HUES48 (cell line): ENCODE data around the gene FOXC1.

Experiments used
- H3K27ac ChIP-seq: one replicate; pipeline ENCODE4 v1.7.0; 2013; ENCODE audit warnings: low read depth, low read length, inconsistent platforms
- H3K27me3 ChIP-seq: 2 replicates; pipeline ENCODE4 v1.6.1; 2013; ENCODE audit warnings: mild to moderate bottlenecking, low read length; ENCODE audit not compliant: control insufficient read depth, insufficient read depth
- H3K36me3 ChIP-seq: 2 replicates; pipeline ENCODE4 v1.6.1; 2013; ENCODE audit warnings: low read length; ENCODE audit not compliant: control insufficient read depth, insufficient read depth
- H3K4me1 ChIP-seq: 2 replicates; pipeline ENCODE4 v1.6.1; 2013; ENCODE audit warnings: mild to moderate bottlenecking, low read length; ENCODE audit not compliant: control insufficient read depth, insufficient read depth
- H3K4me3 ChIP-seq: 2 replicates; pipeline ENCODE4 v1.5.1; 2013; ENCODE audit warnings: mild to moderate bottlenecking, low read depth, low read length
- H3K9ac ChIP-seq: 2 replicates; pipeline ENCODE4 v1.6.1; 2013; ENCODE audit warnings: mild to moderate bottlenecking, low read depth, low read length, moderate library complexity
- H3K9me3 ChIP-seq: 2 replicates; pipeline ENCODE4 v1.6.1; 2013; ENCODE audit warnings: low read length; ENCODE audit not compliant: control insufficient read depth, insufficient read depth

FOXC1 gene

DNA sequence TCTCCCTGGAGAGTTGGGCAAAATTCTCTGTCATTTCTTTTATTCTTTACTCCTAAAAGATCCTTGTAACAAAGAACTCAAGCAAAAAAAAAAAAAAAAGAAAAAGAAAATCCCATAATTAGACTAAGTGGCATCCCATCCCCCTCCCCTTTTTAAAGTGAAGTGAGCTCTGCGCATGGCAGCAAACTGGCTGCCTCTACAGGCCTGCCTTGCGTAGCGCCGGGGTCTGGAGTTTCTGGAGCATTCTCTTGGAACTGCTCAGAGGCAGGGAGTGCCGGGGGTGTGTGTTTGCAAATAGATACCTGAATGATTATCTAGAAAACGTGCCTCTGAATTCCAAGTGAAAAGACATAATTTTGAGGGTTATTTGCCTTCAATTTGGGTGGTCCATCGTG is 48.1 kb downstream of the FOXC1 start:
- Histone ChIP-seq H3K9me3 (no peaks in the 10 kb centered on the region), H3K36me3 (no peaks in the 10 kb centered on the region), H3K9ac (no peak overlapping the region), H3K4me3 (no peak overlapping the region), H3K27ac (no peak overlapping the region), H3K4me1 (no peaks in the 10 kb centered on the region), H3K27me3 (no peaks in the 10 kb centered on the region)

DNA sequence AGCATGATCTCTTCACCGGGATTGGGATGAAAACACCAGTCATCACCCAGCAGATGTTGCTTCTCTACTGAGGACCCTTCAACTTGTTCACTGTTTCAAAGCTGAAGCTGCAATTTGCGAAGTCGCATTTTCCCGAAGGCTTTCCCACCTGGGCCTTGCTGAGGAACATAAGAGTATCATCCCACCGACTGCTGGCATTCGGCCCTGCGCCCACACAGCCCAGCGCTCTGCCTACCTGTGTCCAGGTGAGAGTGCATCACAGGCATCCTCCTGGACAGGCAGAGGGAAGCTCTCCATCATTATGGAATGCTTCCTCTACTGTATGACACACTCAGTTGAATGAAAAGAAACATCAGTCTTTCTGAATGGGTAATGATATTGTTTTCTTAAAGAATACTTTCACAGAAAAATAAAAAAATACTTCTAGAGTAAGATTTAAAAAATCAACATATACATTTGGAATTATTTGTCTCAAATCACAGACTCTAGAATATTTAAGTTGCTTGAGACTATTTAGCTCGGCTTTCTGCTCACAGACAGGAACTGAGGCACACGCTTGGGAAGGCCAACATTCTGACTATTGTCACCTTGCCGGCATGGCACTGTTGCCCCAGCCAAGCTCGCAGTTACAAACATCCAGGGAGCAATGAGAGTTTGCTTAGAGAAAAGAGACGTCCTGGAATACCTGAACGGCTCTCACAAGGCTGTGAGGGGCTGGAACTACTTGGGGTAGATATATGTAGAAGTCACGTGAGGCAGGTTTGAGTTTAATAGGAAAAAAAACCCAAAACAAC is 48.7 kb downstream of the FOXC1 start:
- Histone ChIP-seq H3K36me3 (no peaks in the 10 kb centered on the region), H3K9me3 (no peaks in the 10 kb centered on the region), H3K4me3 (no peak overlapping the region), H3K27me3 (no peaks in the 10 kb centered on the region), H3K9ac (no peak overlapping the region), H3K4me1 (no peaks in the 10 kb centered on the region), H3K27ac (no peak overlapping the region)

DNA sequence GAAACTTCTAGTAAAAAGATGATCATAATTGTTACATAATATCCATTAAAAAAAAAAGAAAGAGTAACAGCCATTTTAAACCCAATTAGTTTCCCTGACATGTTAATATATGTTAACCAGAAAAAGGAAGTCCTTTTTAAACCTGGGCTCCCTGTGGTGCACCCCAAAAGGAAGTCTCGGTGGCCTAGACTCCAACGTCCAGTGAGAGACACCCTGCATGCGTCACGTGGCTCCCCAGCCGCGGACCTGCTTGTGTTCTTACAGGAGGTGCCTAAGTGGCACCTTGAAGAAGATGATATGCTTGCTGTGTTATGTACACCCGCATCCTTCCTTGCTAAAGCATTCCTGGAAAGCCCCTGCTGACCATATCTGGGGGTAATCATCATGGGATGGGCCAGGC is 50.1 kb downstream of the FOXC1 start:
- no peak overlapping the region for H3K27ac ChIP-seq
- H3K4me3 ChIP-seq: no peak overlapping the region
- no peaks in the 10 kb centered on the region for H3K9me3 ChIP-seq
- H3K36me3 ChIP-seq: no peaks in the 10 kb centered on the region
- no peaks in the 10 kb centered on the region for H3K27me3 ChIP-seq
- H3K4me1 ChIP-seq: no peaks in the 10 kb centered on the region
- H3K9ac ChIP-seq: no peak overlapping the region

- no peak overlapping the region for H3K27ac ChIP-seq
- H3K36me3 ChIP-seq: no peaks in the 10 kb centered on the region
- no peak overlapping the region for H3K9ac ChIP-seq
- no peak overlapping the region for H3K4me3 ChIP-seq
- no peaks in the 10 kb centered on the region for H3K27me3 ChIP-seq
- H3K9me3 ChIP-seq: no peaks in the 10 kb centered on the region
- H3K4me1 ChIP-seq: no peaks in the 10 kb centered on the region
Measured at GRCh38 chr6:1662534-1662933, 52.8 kb downstream of the FOXC1 start.
